ENCODE measurements around the gene SCIN.
"Not testable (repeated sequence)": the region's sequence is repeated elsewhere in the genome, so short reads cannot be mapped to it uniquely, and the experiment has no call there.

- not testable (repeated sequence) for TF ChIP-seq CTCF (IDR thresholded peaks at IDR 0.05; ENCODE audit: borderline replicate concordance, extremely low read depth, low read length, poor library complexity, severe bottlenecking); EZH2 (IDR thresholded peaks at IDR 0.05; ENCODE audit: borderline replicate concordance, low read depth, low read length, severe bottlenecking)
Observed at GRCh38 chr7:12527670-12528069, 42.9 kb upstream of the SCIN start.

All from DND-41 (cell line).